GM21526 (cell line): Measurements from ENCODE around the gene SULT6B1.

ENCODE experiments used
- ATAC-seq: cut with Tn5 transposase; IDR thresholded peaks from one replicate; pipeline ENCODE4 v1.9.1; 2021; ENCODE audit warnings: moderate library complexity; ENCODE audit not compliant: unreplicated experiment, low FRiP score

The SULT6B1 gene

DNA sequence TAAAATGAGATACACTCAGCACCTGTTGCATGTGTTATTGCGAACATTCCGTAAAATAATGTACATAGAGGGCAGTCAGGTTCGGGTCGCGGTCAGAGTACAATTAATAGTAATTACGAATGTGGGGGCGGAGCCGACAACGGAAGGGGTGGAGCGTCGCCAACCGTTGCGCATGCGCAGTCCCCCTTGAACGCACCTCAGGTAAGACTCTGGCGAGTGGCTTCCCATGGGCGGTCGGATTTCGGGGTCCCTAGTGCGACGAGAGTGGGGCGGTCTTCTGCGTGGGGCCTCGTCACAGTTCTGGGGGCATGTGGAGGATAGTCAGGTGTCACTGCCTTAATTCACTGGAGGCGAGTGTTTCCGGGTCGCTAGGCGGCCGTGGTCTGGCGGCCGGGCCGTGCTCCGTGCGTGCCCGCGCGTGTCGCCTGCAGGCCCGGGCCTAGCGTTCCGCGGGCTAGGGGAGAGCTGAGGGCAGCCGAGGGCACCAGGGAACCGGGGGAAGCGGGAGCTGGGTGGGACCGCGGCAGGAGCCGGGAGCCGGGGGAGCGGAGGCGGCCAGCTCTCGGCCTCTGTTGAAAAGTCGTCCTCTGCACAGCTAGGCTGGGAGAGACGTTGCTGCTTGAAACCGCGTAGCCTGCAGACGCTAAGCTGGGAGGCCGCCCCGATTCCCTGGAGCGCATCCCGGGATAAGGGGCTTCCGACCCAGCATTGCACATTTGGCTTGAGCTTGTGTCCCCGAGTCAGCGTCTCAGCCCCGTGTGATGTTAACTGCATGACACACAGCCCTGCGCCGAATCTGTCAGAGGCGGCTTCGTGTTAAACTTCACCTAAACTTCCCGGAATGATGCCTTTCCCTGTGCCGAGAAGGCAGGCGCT is 8.1 kb upstream of the SULT6B1 start, which contains the start of gene CEBPZOS:
CEBPZOS (plus strand) TSS at position 177 of the 876 bp plus-strand sequence. CDS start 3,209 bp downstream, outside the sequence.
- peak; percentile 75 for ATAC-seq

DNA sequence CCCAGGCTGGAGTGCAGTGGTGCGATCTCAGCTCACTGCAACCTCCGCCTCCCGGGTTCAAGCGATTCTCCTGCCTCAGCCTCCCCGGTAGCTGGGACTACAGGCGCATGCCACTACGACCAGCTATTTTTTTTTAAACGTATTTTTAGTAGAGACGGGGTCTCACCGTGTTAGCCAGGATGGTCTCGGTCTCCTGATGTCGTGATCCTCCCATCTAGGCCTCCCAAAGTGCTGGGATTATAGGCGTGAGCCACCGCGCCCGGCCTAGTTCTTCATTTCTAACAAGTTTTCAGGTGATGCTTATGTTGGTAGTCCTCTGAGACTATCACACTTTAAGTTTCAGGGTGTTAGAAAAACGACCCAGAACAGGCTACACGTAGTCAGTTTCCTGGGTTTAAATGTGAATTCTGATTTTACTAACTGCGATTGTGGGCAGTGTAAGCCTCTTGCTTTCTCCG is 7.4 kb upstream of the SULT6B1 start:
- ATAC-seq: peak; percentile 3

DNA sequence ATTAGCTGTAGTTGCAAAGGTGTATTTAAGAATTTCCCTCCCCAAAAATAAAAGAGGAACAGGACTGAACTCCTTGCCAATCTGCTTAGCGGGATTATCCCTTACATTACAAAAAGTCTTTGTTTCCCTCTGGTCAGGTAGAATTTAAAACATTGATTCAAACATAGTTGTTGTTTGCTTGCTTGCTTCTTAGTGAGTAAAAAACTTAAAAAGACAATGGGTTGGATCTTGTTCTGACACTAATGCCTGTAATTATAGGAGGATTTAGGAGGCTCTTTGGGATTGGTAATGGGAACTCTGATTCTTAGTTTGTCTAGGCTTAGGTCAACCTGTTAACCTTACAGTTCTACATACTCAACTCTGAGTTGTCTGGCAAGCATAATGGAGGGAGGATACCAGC is 4.1 kb upstream of the SULT6B1 start:
- ATAC-seq: no peak

DNA sequence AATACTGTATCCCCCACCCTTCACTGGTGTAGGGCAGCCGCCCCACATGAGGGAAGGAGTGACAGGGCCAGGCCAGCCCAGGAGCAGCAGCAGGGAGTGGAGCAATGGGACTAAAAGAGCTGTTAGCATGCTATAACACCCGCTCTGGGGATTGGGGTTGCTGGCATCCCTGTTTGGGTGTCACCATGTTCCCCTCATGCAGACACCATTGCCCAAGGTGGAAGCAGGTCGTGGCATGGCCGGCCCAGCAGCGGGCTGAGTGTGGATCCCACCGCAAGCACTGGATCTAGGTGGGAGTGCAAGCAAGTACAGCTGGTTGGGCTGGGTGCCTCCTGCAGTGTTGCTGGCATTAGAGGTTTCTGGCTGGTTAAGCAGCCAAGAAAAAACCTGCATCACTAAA is 3.3 kb upstream of the SULT6B1 start:
- ATAC-seq: no peak

DNA sequence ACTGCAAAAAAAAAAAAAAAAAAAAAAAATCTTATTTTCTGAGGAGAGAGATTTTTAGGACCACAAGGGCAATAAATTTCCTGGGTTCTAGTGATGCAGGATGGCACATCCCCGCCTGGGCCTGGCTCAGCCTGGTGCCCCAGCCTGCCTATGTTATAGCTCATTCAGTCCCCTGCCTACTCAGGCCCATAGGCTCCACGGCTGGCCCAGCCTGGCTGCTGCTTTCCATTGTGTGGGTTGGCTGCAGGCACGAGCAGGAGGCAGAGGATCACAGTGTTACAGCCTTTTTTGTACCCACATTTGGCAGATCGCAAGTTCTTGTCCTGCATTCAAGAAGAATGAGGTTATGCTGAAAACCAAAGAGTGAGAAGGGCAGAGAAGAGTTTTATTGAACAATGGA is 2.8 kb upstream of the SULT6B1 start:
- ATAC-seq: no peak

DNA sequence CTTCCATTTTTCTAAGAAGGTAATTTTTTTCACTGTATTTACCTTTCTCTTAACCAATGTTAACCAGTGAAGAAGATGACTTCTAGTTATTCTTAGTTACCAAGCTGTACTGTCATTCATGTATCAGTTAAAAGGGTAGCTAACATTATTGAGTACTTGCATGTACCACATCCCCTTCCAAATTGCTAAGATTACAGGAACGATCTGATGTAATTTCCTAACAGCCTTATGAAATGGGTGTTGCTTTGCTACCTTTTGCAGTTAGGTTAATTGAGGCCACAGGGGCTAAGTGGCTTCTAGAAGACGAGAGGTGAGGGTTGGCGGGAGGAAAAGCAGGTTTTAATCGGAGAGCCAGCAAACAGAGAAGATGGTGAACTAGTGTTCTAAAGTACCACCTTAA is 1.8 kb upstream of the SULT6B1 start:
- ATAC-seq: no peak

DNA sequence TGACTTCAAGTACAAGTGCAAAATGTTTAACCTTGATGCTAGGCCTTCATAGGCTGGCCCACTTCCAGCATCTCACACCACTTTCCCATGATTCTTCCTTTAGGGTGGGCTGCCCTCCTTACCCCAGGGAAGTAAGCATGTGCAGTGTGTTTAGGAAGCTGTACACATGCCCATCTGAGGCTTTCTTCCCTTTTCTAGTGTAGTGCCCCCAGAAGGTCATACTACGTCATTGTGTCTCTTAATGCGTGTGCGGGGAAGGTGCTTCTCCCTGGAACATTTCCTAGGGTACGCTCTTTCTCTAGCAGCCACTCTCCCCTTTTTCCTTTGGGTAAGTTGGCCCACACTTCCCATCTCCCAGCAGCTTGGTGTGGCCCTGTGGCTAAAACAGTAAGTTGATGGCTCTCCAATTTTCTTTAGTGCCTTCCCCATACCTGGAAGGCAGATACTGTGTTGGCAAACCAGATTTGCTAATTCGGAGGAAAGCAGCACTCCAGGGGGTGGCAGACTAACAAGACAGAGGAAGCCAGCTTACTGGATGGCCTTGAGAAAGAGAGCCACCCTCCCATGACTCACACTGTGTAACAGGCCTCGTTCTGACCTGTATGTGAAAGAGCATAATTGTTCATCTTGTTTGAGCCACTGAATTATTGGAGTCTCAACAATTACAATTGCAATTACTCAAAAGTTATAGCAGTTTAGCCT is 1.1 kb upstream of the SULT6B1 start:
- ATAC-seq: no peak

DNA sequence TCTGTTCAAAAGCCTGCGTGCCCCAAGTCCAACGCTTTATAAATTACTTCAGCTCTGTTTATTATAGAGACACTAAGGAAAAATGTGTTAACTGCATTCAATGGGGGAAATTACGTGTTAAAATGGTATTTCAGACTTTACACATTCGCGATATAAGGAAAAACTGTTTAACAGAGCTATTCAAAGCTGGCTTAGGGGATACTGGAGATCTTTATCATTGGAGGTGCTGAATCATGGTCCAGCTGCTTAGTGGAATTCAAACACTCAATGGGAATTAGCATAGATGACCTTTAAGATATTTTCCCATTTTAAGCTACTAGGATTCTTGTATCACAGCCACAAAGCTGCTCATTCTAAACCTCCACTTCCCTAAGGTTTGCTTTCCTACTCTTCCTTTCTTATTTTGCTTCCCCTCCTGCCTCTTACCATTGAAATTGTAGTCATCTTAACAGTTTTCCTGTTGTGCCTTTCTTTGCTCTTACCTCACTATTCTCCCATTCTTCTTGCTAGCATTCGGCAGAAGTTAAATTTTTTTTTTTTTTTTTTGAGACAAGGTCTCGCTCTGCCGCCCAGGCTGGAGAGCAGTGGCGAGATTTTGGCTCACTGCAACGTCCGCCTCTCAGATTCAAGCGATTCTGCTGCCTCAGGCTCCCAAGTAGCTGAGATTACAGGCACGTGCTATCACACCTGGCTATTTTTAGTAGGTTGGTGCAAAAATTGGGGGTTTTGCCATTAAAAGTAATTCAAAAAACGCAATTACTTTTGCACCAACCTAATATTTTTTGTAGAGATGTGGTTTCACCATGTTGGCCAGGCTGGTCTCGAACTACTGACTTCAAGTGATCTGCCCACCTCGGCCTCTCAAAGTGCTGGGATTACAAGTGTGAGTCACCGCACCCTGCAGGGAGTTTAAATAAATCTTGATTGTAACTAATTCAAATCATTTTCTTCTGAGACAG is 6.5 kb downstream of the SULT6B1 start:
- ATAC-seq: no peak

DNA sequence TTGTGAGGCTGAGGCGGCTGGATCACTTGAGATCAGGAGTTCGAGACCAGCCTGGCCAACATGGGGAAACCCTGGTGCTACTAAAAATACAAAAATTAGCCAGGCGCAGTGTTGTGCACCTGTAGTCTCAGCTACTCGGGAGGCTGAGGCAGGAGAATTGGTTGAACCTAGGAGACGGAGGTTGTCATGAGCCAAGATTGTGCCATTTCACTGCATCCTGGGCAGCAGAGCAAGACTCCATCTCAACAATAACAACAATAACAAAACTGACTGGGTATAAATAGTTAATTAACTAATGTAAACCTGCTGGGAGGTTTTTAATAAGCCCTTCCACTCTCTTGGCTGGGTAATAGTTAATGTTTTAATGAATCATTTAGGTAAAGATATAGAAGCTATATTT is 7.8 kb downstream of the SULT6B1 start:
- no peak for ATAC-seq

DNA sequence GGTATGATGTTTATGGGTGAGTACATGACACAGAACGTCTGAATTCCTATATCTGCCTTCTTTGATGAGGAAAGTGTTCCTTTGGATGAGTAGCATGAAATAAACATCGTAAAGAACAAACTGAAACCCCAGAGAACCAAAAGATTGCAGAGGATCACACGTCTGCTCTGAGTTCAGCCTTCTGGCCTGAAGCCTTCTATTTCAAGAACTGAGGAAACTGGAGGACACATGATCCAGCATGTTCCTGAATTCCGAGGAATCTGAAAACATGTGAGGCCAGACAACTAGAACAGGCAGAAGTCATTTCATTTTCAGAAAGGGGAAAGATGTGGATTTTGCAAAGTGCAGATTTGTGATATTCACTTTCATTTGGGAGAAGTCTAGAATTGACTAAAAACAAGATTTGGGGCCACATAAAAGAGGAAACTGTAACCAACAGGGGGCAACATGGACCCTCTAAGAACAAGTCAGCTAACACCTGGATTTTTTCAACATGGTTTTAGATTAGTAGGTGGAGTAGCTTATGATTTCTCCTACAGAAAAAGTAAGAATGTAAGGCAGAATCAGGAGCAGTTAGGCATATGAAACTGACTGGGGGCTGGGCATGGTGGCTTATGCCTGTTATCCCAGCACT is 8.3 kb downstream of the SULT6B1 start:
- ATAC-seq: no peak

DNA sequence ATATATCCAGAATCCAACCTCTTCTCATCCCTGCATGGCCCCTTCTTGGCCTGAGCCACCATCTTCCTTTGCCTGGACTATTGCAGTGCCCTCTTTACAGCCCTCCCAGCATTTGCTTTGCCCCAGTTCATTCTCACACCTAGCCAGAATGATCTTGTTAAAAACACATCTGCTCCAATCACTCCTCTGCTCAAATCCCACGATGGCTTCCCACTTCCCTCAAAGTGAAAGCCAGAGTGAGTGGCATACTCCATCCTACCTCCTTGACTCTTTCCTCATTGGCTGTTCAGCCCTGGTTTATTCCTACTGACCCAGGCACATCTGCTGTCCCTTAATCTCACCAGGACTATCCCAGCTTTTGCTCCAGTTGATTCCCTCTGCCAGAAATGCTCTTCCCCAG is 14.7 kb downstream of the SULT6B1 start:
- no peak for ATAC-seq

DNA sequence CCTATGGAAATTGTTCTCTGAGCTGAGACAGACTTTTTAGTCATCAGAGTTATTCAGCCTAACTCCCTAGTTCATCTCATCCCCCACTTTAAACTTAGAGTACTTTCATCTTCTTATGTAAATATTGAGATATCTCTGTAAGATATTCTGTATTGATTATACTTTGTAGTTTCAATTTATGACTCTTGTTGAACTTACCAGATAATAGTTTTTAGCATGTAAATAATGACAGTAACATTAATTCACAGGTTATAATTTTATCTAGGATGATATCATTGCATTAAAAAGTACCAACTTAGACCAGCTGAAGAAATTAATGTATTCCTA is 16.9 kb downstream of the SULT6B1 start:
- ATAC-seq: no peak

DNA sequence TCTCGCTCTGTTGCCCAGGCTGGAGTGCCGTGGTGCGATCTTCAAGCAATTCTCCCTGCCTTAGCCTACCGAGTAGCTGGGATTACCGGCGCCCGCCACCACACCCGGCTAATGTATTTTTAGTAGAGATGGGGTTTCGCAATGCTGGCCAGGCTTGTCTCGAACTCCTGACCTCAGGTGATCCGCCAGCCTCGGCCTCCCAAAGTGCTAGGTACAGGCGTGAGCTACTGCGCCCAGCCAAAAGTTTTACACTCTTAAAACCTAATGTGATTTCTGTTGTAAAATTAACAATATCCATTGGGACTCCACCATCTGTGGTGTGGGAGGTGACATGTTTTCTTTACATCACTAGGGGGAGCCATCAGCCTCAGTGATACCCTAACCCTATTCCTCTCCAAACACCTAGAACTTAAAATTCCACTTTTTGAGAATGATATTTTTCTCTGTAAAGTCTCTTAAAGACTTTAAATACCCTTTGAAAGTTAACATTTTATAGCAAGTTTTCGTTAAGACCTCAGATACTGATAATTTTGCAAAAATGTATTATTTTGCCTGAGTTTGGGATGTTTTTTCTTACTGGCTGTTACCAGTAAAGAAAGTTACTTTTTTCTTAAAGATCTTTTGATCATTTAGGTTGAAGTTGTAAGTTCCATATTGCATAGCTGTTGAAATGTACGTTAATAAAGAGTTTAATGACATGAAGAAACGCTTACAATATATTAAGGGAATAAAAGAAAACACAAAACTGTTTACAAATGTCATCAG is 20.1 kb downstream of the SULT6B1 start:
- no peak for ATAC-seq

DNA sequence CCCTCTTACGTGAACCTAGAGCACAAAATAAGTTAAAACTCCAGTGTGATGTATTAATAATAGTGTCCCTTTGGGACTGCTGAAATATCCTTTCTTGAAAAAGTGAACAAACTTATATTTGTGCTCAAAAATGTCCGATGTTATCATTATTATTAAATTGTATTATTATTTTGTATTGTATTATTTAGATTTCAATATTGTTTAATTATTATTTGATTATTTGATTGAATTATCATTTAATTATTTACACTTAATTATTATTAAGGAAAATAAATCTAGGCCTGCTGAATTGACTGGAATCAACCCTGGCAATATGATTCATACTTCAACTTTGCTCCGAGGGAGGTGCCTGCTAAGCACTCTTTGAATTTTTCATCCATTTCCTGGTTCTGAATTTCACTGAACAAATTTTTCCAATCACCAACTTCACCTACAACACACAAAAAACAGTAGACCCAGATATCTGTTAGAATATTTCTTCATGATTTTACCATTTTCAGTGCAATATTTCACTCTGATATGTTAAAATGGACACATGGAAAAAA is 20.8 kb downstream of the SULT6B1 start:
- no peak for ATAC-seq

DNA sequence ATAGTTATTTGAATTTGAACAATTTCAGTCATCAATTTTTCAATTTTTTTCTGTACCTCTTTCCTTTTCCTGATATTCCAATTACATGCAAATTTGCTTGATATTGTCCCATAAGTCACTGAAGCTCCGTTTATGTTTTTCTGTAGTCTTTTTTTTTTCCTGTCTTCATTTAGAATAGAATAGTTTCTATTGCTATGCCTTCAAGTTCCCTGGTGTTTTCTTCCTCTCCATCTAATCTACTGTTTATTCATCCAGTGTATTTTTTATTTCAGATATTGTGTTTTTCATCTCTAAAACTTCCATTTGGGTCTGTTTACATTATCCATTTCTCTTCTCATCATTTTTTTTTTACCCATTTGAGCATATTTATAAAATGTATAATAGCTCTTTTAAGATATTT is 23.7 kb downstream of the SULT6B1 start:
- ATAC-seq: no peak

DNA sequence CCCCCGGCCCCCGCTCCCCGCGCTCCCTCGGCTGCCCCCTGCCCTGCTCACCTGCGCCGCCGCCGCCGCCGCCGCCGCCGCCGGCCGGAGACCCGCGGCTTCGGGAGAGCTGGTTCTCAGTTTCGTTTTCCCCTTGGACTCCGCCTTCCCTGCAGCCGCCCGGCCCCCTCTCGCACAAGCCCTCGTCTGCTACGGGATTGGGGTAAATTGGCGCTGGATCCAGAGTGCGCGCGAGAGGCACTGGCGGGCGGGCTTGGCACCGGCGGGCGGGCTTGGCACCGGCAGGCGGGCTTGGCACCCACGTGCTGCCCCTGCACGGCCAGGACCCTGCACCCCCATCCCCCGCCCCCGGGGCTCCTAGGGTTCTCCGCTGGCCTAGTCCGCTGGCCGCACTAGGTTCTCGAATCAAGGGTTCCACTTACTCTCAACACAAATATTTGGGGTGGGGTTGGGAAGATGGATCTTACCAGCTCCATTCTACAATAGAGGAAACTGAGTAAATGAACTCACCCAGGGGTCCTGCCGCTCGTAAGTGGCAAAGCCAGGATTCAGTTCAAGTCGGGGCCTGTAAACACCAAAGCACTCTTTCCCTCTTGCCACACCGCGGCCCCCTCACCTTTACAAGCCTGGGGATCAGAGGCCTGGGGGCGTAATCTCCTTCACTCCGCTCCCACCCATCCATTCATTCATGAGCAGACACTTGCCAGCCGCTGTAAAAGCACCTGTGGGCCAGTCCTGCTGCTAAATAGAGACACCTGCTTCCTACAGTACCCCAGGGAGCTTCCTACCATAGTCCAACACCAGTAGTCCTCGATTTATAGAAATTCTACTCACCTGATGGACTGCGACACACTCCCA is 31.4 kb downstream of the SULT6B1 start, which contains the start of gene EIF2AK2:
EIF2AK2 (minus strand) TSS at position 124 of the 858 bp plus-strand sequence. CDS start 9,174 bp downstream, outside the sequence.
- peak; percentile 81 for ATAC-seq

DNA sequence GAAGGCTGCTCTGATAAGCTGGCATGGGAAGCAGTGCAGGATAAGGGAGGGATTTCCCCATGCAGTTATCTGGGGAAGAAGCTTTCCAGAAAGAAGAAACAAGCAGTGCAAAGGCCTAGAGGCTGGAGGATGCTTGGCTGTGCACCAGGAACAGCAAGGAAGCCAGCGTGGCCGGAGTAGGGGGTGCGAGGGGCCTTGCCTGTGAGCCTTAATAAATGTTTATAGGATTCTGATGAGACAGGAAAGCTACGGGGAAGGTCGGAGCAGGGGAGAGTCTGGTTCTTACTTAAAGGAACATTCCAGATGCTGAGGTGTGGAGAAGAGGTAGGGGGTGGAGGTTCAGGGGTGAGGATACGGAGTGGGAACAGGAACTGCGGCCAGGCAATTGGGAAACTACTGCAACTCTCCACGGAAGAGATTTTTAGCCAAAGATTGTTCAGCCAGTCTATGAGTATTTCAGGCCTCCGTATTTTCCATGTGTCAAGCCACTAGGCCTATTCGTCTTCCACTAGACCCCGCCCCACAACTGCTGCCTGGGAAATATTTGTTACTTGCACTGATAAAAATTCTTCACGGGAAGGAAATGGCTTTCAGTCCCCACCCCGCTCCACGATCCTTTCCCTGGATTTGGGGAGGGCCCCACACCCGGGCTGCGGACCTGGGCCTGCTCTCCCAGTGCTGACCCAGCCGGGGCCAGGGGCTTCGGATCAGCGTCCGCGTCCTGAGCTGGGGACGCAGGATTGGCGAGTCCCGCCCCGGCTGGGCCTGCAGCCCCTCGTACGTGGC is 32.2 kb downstream of the SULT6B1 start:
- peak; percentile 15 for ATAC-seq
